Activated T-cell treated with anti-CD3 and anti-CD28 coated beads, Interleukin-2, amount 50 U/mL, for 24 hours (primary cell): ENCODE measurements around the gene CYTL1.
"Not testable (repeated sequence)": the region's sequence is repeated elsewhere in the genome, so short reads cannot be mapped to it uniquely, and the experiment has no call there.

ENCODE experiments used
- DNase-seq: peaks from one replicate; pipeline ENCODE4 v3.0.0-alpha.2; 2020
- H3K27ac Mint-ChIP-seq: 2 replicates; pipeline ENCODE4 v1.8.0; 2020; ENCODE audit warnings: mild to moderate bottlenecking, mixed read lengths
- H3K27me3 Mint-ChIP-seq: 2 replicates; pipeline ENCODE4 v1.8.0; 2020; ENCODE audit warnings: mixed read lengths
- H3K36me3 Mint-ChIP-seq: 2 replicates; pipeline ENCODE4 v1.8.0; 2020; ENCODE audit warnings: low read depth, mixed read lengths
- H3K4me1 Mint-ChIP-seq: 2 replicates; pipeline ENCODE4 v1.8.0; 2020; ENCODE audit warnings: low read depth, mixed read lengths
- H3K4me3 Mint-ChIP-seq: 2 replicates; pipeline ENCODE4 v1.8.0; 2020; ENCODE audit warnings: mild to moderate bottlenecking, moderate library complexity, mixed read lengths
- H3K9me3 Mint-ChIP-seq: 2 replicates; pipeline ENCODE4 v1.8.0; 2020; ENCODE audit warnings: mixed read lengths

CYTL1 gene

GRCh38 chr4:4996935-4997334 lies 22.3 kb downstream of the CYTL1 start:
- DNase-seq, H3K4me1 Mint-ChIP-seq, H3K27ac Mint-ChIP-seq, H3K36me3 Mint-ChIP-seq, H3K4me3 Mint-ChIP-seq, H3K9me3 Mint-ChIP-seq: not testable (repeated sequence)
- peaks cover 28% of the 10 kb centered on the region for H3K27me3 Mint-ChIP-seq

GRCh38 chr4:4995908-4996265 lies 23.4 kb downstream of the CYTL1 start:
- no peak for DNase-seq
- Mint-ChIP-seq H3K4me3 (no peak overlapping the region), H3K27ac (no peak overlapping the region), H3K9me3 (no peaks in the 10 kb centered on the region), H3K27me3 (peaks cover 28% of the 10 kb centered on the region), H3K36me3 (no peaks in the 10 kb centered on the region), H3K4me1 (no peaks in the 10 kb centered on the region)

GRCh38 chr4:4995103-4995907 lies 24.0 kb downstream of the CYTL1 start:
- Mint-ChIP-seq H3K27me3 (peaks cover 28% of the 10 kb centered on the region), H3K27ac (no peak overlapping the region), H3K36me3 (no peaks in the 10 kb centered on the region), H3K4me1 (no peaks in the 10 kb centered on the region), H3K9me3 (no peaks in the 10 kb centered on the region), H3K4me3 (no peak overlapping the region)
- DNase-seq = peak; percentile 56

- H3K4me3 Mint-ChIP-seq = no peak overlapping the region
- H3K27me3 Mint-ChIP-seq = peaks cover 28% of the 10 kb centered on the region
- H3K36me3 Mint-ChIP-seq = no peaks in the 10 kb centered on the region
- no peak overlapping the region for H3K27ac Mint-ChIP-seq
- H3K4me1 Mint-ChIP-seq = no peaks in the 10 kb centered on the region
- H3K9me3 Mint-ChIP-seq = no peaks in the 10 kb centered on the region
- DNase-seq = no peak
Observed at GRCh38 chr4:4994312-4995097, 24.8 kb downstream of the CYTL1 start.

GRCh38 chr4:4992833-4993232 lies 26.4 kb downstream of the CYTL1 start:
- no peaks in the 10 kb centered on the region for H3K36me3 Mint-ChIP-seq
- no peaks in the 10 kb centered on the region for H3K4me1 Mint-ChIP-seq
- H3K4me3 Mint-ChIP-seq = no peak overlapping the region
- no peak for DNase-seq
- peaks cover 28% of the 10 kb centered on the region for H3K27me3 Mint-ChIP-seq
- H3K27ac Mint-ChIP-seq = no peak overlapping the region
- H3K9me3 Mint-ChIP-seq = no peaks in the 10 kb centered on the region

GRCh38 chr4:4991541-4992099 lies 27.6 kb downstream of the CYTL1 start:
- H3K4me3 Mint-ChIP-seq = no peak overlapping the region
- no peak for DNase-seq
- no peaks in the 10 kb centered on the region for H3K36me3 Mint-ChIP-seq
- no peaks in the 10 kb centered on the region for H3K9me3 Mint-ChIP-seq
- H3K27ac Mint-ChIP-seq = no peak overlapping the region
- peaks cover 27% of the 10 kb centered on the region for H3K27me3 Mint-ChIP-seq
- no peaks in the 10 kb centered on the region for H3K4me1 Mint-ChIP-seq

- Mint-ChIP-seq H3K27ac (no peak overlapping the region), H3K9me3 (no peaks in the 10 kb centered on the region), H3K4me1 (no peaks in the 10 kb centered on the region), H3K27me3 (peaks cover 22% of the 10 kb centered on the region), H3K4me3 (no peak overlapping the region), H3K36me3 (no peaks in the 10 kb centered on the region)
- no peak for DNase-seq
Observed at GRCh38 chr4:4990857-4991540, 28.3 kb downstream of the CYTL1 start.

GRCh38 chr4:4990329-4990728 lies 28.9 kb downstream of the CYTL1 start:
- Mint-ChIP-seq H3K27ac (no peak overlapping the region), H3K4me1 (no peaks in the 10 kb centered on the region), H3K4me3 (no peak overlapping the region), H3K27me3 (peaks cover 20% of the 10 kb centered on the region), H3K9me3 (no peaks in the 10 kb centered on the region), H3K36me3 (no peaks in the 10 kb centered on the region)
- no peak for DNase-seq

GRCh38 chr4:4989083-4989622 lies 30.1 kb downstream of the CYTL1 start:
- H3K4me1 Mint-ChIP-seq = no peaks in the 10 kb centered on the region
- no peak overlapping the region for H3K27ac Mint-ChIP-seq
- H3K36me3 Mint-ChIP-seq = no peaks in the 10 kb centered on the region
- H3K9me3 Mint-ChIP-seq = no peaks in the 10 kb centered on the region
- peaks cover 9% of the 10 kb centered on the region for H3K27me3 Mint-ChIP-seq
- no peak overlapping the region for H3K4me3 Mint-ChIP-seq
- DNase-seq = no peak

GRCh38 chr4:4987656-4988055 lies 31.6 kb downstream of the CYTL1 start:
- DNase-seq = no peak
- Mint-ChIP-seq H3K27ac (no peak overlapping the region), H3K36me3 (no peaks in the 10 kb centered on the region), H3K4me1 (no peaks in the 10 kb centered on the region), H3K27me3 (no peaks in the 10 kb centered on the region), H3K4me3 (no peak overlapping the region), H3K9me3 (no peaks in the 10 kb centered on the region)

- H3K27me3 Mint-ChIP-seq = no peaks in the 10 kb centered on the region
- no peak overlapping the region for H3K4me3 Mint-ChIP-seq
Observed at GRCh38 chr4:4986841-4987240, 32.4 kb downstream of the CYTL1 start.

GRCh38 chr4:4985844-4986243 lies 33.4 kb downstream of the CYTL1 start:
- H3K4me1 Mint-ChIP-seq = no peaks in the 10 kb centered on the region
- no peak for DNase-seq
- no peaks in the 10 kb centered on the region for H3K27me3 Mint-ChIP-seq
- no peaks in the 10 kb centered on the region for H3K36me3 Mint-ChIP-seq
- no peak overlapping the region for H3K27ac Mint-ChIP-seq
- no peak overlapping the region for H3K4me3 Mint-ChIP-seq
- H3K9me3 Mint-ChIP-seq = no peaks in the 10 kb centered on the region

More at GRCh38 chr4:4986841-4987240, 32.4 kb downstream of the CYTL1 start:
- no peak for DNase-seq
- Mint-ChIP-seq H3K27ac (no peak overlapping the region), H3K9me3 (no peaks in the 10 kb centered on the region), H3K36me3 (no peaks in the 10 kb centered on the region), H3K4me1 (no peaks in the 10 kb centered on the region)

- no peaks in the 10 kb centered on the region for H3K36me3 Mint-ChIP-seq
- H3K27me3 Mint-ChIP-seq = no peaks in the 10 kb centered on the region
- no peak for DNase-seq
- H3K27ac Mint-ChIP-seq = no peak overlapping the region
- H3K4me1 Mint-ChIP-seq = no peaks in the 10 kb centered on the region
- H3K4me3 Mint-ChIP-seq = no peak overlapping the region
- H3K9me3 Mint-ChIP-seq = no peaks in the 10 kb centered on the region
Observed at GRCh38 chr4:4985036-4985435, 34.2 kb downstream of the CYTL1 start.

- Mint-ChIP-seq H3K4me1 (no peaks in the 10 kb centered on the region), H3K4me3 (no peak overlapping the region), H3K27me3 (no peaks in the 10 kb centered on the region), H3K27ac (no peak overlapping the region), H3K9me3 (no peaks in the 10 kb centered on the region), H3K36me3 (no peaks in the 10 kb centered on the region)
- DNase-seq = no peak
Observed at GRCh38 chr4:4984186-4984585, 35.1 kb downstream of the CYTL1 start.
